Measurements from ENCODE around the gene CTXN2.
A peak's percentile ranks its signal among the peaks of the same experiment; 100 is the strongest.

CTXN2 gene

DNA sequence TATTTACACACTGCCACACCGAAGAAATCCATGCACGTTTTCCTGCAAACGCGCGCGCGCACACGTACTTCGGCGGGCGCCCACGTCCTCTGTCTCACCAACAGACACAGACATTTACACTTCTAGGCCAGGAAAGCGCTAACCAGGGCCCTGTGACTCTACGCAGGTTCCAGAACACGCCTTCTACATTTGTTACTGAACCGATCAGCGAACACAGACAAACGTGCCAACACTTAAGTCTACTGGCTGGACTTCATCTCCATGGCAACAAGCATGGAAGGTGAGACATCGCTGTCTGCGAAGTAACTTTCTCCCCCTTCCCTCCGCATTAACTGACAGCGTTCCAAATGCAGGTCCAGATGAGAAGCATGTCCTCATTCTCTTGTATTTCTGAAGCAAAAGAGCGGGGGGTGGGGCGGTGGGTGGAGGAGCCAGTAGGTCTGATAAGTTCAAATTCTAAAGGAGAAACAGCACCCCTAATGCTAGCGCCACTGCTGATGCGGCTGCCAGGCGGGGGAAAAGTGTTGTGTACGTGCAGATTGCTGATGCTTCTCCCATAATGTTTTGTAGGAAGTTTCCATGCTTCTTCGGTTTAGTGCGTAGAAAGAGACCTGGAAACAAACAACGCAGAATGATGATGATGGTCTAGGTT, at the start of gene CTXN2:
CTXN2 (plus strand) TSS at position 92 of the 652 bp plus-strand sequence. CDS start 9,636 bp downstream, outside the sequence.
- peak within 1 kb of the TSS; percentile 52 for H3K4me3 Mint-ChIP-seq
- no peak within 1 kb of the TSS for H3K27ac Mint-ChIP-seq
- no peaks in the 10 kb centered on the region for H3K9me3 Mint-ChIP-seq
- H3K4me1 Mint-ChIP-seq (ENCODE audit: low read depth): no peaks in the 10 kb centered on the region
- peaks cover 52% of the 10 kb centered on the region for H3K27me3 Mint-ChIP-seq
- no peaks in the 10 kb centered on the region for H3K36me3 Mint-ChIP-seq (ENCODE audit: low read depth)

DNA sequence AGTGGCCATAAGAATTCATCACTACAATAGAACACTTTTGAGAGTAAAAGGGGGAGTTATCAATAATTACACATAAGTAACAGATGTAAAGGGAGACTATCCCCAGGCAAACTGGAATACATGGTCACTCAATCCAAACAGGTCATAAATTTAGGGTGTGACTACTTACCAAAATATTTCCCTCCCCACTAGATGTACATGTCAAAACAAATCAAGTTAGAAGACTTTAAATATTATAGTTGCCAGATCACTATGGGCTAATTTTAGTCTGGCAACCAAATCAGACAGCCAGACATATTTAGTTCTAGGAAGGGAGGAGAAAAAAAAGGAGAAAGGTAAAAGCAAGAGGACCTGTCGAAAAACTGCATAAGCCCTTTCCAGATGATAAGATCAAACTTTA, 47.6 kb upstream of the CTXN2 start:
- no peak overlapping the region for H3K27ac Mint-ChIP-seq
- H3K27me3 Mint-ChIP-seq: no peaks in the 10 kb centered on the region
- H3K36me3 Mint-ChIP-seq (ENCODE audit: low read depth): peaks cover 13% of the 10 kb centered on the region
- no peak overlapping the region for H3K4me3 Mint-ChIP-seq
- H3K4me1 Mint-ChIP-seq (ENCODE audit: low read depth): no peaks in the 10 kb centered on the region
- no peaks in the 10 kb centered on the region for H3K9me3 Mint-ChIP-seq

DNA sequence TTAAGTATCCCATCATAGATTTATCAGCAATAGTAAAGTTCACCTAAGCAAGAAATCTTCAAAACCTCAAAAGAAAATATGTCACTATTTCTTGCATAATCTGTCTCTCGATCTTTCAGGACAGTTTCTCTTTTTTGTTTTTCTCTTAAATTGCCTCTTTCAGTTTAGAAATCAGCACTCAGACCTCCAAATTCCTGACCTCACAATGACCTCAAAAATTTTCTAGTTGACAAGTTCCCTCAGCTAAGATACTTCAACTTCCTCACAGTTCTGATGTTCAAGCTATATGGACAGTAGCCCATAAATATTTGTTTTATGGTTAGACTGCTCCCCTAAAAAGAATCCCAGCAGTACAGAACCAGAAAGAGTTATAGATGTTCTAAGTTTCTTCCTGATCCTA, 46.6 kb upstream of the CTXN2 start:
- no peak overlapping the region for H3K27ac Mint-ChIP-seq
- H3K36me3 Mint-ChIP-seq (ENCODE audit: low read depth): peaks cover 20% of the 10 kb centered on the region
- no peaks in the 10 kb centered on the region for H3K4me1 Mint-ChIP-seq (ENCODE audit: low read depth)
- H3K27me3 Mint-ChIP-seq: no peaks in the 10 kb centered on the region
- H3K4me3 Mint-ChIP-seq: no peak overlapping the region
- no peaks in the 10 kb centered on the region for H3K9me3 Mint-ChIP-seq

DNA sequence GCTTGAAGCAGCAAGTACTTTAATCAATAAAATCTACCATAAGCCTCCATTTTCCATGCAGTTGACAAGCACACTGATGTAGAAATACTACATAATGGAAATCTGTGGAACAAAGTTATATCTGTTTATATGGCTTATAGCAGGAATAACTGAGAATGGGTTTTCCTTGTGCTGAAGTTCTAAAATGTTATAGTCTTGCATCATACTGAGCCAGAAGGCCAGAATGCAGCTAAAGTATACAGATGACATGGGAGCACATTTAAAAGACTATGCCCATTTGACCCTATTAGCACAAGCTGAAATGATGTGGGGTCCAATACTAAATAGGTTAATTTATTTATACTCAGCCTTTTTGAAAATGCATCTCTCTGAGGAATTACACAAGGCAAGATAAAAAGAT, 45.5 kb upstream of the CTXN2 start:
- Mint-ChIP-seq H3K36me3 (ENCODE audit: low read depth) (peaks cover 23% of the 10 kb centered on the region), H3K4me1 (ENCODE audit: low read depth) (no peaks in the 10 kb centered on the region), H3K27me3 (no peaks in the 10 kb centered on the region), H3K27ac (no peak overlapping the region), H3K9me3 (no peaks in the 10 kb centered on the region), H3K4me3 (no peak overlapping the region)

DNA sequence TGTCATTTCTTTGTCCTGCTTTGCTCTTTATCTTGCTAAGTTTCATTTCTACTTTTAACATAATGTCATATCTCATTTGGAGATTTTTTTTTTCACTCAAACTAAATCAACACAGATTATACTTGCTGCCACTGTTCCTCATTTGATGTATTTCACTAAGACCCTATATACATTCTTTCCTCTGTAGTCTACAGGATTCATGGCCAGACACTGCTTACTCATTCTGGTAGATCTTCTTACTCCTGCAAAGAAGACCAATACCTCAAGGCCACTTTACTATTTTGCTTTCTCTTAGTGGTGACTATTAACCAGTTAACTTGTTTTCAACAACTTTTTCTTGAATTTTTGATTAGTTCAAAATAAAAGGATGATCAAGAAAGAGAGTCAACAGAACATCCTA, 44.1 kb upstream of the CTXN2 start:
- H3K4me1 Mint-ChIP-seq (ENCODE audit: low read depth): no peaks in the 10 kb centered on the region
- peaks cover 29% of the 10 kb centered on the region for H3K36me3 Mint-ChIP-seq (ENCODE audit: low read depth)
- H3K4me3 Mint-ChIP-seq: no peak overlapping the region
- no peaks in the 10 kb centered on the region for H3K9me3 Mint-ChIP-seq
- H3K27me3 Mint-ChIP-seq: no peaks in the 10 kb centered on the region
- no peak overlapping the region for H3K27ac Mint-ChIP-seq

DNA sequence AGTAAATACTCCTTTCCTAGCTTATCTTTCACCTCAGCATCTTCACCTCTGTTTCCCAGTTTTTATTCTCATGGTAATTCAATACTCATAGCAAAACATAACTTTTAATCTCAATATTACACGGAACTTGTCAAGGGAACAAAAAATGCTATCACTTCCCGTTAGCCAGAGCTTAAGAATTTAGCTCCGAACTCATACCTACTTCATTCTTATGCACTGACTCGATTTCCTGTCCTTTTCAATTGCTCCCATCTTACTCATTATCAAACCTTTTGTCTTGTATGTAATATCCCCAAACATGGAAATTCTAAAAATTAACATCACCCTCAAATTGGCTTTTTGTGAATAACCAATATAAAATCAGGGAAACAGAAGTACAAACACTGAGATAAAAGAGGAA, 41.6 kb upstream of the CTXN2 start:
- Mint-ChIP-seq H3K4me3 (no peak overlapping the region), H3K27ac (no peak overlapping the region), H3K4me1 (ENCODE audit: low read depth) (no peaks in the 10 kb centered on the region), H3K9me3 (no peaks in the 10 kb centered on the region), H3K36me3 (ENCODE audit: low read depth) (peaks cover 29% of the 10 kb centered on the region), H3K27me3 (no peaks in the 10 kb centered on the region)

DNA sequence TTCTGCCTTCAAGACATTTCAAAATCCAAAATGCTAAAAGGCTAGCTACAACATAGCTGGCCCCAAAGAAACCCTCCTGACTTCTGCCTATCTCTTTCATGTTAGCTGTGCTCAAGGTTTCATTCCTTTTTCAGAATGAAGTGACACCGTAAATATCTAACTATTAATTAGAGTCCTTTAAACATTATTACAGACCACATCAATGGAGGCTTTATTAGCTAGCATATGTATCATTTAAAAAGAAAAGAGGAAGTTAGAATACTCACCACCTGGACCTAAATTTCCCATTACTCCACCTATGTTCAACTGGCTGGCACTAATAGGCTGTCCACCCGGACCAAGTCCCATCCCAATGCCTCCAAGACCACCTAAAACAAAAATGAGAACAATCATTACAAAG, 37.9 kb upstream of the CTXN2 start:
- no peak overlapping the region for H3K4me3 Mint-ChIP-seq
- peaks cover 30% of the 10 kb centered on the region for H3K36me3 Mint-ChIP-seq (ENCODE audit: low read depth)
- no peaks in the 10 kb centered on the region for H3K9me3 Mint-ChIP-seq
- no peaks in the 10 kb centered on the region for H3K4me1 Mint-ChIP-seq (ENCODE audit: low read depth)
- H3K27me3 Mint-ChIP-seq: no peaks in the 10 kb centered on the region
- H3K27ac Mint-ChIP-seq: no peak overlapping the region

DNA sequence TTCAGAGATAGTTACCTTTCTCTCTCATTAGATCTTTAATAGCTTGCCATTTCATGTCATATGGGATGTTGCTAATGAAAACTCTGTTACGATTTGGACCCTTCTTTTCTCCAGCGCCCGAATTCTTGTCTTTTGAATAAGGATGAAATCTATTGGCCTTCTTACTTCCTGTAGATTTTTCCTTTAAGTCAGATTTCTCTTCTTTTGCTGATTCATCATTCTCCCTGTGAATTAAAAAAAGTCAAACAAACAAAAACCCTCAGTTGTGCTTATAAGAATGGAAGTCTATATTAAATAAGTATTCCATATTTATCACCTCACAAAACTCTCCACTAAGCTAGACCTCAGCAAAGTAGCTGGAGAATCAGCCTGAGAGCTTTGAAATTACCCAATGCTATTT, 22.8 kb upstream of the CTXN2 start:
- H3K36me3 Mint-ChIP-seq (ENCODE audit: low read depth): peaks cover 32% of the 10 kb centered on the region
- H3K4me3 Mint-ChIP-seq: no peak overlapping the region
- H3K4me1 Mint-ChIP-seq (ENCODE audit: low read depth): no peaks in the 10 kb centered on the region

DNA sequence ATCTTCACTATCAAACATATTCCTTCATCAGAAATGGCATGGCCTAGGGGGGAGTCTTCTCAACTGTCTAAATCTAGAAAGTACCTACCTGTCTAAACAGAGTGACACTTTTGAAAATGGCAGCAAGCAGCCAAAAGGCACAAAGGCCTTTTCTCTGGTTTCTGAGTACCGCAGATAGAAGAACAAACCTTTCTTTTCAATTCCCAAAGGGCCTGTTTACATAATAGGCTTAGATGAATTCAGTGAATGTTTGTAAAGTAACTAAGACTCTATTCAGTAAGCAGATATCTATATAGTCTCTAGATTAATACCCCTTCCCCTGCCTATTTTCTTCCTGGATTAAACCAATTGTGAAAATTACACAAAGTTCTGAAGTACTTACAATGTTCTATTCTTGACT, 20.5 kb upstream of the CTXN2 start:
- Mint-ChIP-seq H3K36me3 (ENCODE audit: low read depth) (peaks cover 25% of the 10 kb centered on the region), H3K27ac (no peak overlapping the region), H3K4me1 (ENCODE audit: low read depth) (peaks cover 19% of the 10 kb centered on the region), H3K9me3 (peaks cover 7% of the 10 kb centered on the region), H3K27me3 (no peaks in the 10 kb centered on the region), H3K4me3 (no peak overlapping the region)

More for the DNA sequence above, 22.8 kb upstream of the CTXN2 start:
- Mint-ChIP-seq H3K27ac (no peak overlapping the region), H3K27me3 (no peaks in the 10 kb centered on the region), H3K9me3 (peaks cover 7% of the 10 kb centered on the region)

DNA sequence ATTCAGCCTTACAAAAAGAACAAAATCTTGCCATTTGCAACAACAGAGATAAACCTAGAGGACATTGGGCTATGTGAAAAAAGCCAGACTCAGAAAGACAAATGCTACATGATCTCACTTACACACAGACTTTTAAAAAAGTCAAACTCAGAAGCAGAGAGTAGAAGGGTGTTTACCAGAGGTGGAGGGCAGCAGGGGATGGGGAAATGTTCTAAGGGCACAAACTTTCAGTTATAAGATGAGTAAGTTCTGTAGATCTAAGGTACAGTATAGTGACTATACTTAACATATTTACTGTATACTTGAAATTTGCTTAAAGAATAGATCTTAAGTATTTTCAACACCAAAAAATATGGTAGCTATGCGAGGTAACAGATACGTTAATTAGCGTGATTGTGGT, 16.3 kb upstream of the CTXN2 start:
- H3K27ac Mint-ChIP-seq: no peak overlapping the region
- H3K27me3 Mint-ChIP-seq: peaks cover 11% of the 10 kb centered on the region
- H3K36me3 Mint-ChIP-seq (ENCODE audit: low read depth): peaks cover 7% of the 10 kb centered on the region
- H3K4me3 Mint-ChIP-seq: no peak overlapping the region
- H3K4me1 Mint-ChIP-seq (ENCODE audit: low read depth): peaks cover 33% of the 10 kb centered on the region
- peaks cover 7% of the 10 kb centered on the region for H3K9me3 Mint-ChIP-seq

DNA sequence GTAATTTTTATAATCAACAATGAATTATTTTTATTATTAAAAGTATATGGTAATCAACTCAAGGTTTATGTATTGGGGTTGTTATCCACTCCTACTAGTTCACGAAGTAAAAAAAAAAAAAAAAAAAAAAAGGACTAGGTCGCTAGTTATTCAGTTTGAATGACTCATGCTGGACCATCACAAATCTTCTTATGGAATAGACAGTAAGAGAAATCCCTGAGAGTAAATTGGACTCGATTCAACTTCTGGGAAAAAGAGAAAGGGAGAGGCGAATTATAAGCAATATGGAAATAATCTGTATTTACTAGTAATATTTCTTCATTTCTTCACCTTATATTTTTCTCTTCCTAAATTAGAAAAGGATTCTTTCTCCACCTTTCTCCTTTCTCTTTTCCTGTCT, 15.4 kb upstream of the CTXN2 start:
- peaks cover 12% of the 10 kb centered on the region for H3K27me3 Mint-ChIP-seq
- peaks cover 33% of the 10 kb centered on the region for H3K4me1 Mint-ChIP-seq (ENCODE audit: low read depth)
- no peak overlapping the region for H3K4me3 Mint-ChIP-seq
- no peak overlapping the region for H3K27ac Mint-ChIP-seq
- H3K9me3 Mint-ChIP-seq: peaks cover 7% of the 10 kb centered on the region
- H3K36me3 Mint-ChIP-seq (ENCODE audit: low read depth): peaks cover 7% of the 10 kb centered on the region

DNA sequence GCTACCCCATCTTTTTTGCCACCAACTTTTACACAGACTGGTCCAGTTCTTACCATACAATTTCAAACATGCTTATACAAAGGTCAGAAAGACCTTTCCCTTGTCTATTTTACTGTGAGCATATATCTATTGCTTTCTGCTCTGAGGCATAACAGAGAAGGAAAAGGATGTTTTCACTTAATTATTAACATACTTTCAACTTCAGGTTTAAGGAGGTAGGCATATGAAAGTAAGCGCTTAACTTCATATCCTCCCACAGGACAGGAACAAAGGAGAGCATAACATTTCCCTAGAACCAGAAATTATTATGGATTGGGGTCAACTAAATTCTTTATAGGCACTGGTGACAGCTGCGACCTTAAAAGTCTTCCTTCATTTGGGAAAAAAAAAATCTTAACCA, 14.5 kb upstream of the CTXN2 start:
- H3K27ac Mint-ChIP-seq: peak overlapping the region; percentile 83
- peaks cover 33% of the 10 kb centered on the region for H3K4me1 Mint-ChIP-seq (ENCODE audit: low read depth)
- H3K4me3 Mint-ChIP-seq: peak overlapping the region; percentile 84
- peaks cover 18% of the 10 kb centered on the region for H3K27me3 Mint-ChIP-seq
- H3K36me3 Mint-ChIP-seq (ENCODE audit: low read depth): peaks cover 7% of the 10 kb centered on the region
- peaks cover 7% of the 10 kb centered on the region for H3K9me3 Mint-ChIP-seq

DNA sequence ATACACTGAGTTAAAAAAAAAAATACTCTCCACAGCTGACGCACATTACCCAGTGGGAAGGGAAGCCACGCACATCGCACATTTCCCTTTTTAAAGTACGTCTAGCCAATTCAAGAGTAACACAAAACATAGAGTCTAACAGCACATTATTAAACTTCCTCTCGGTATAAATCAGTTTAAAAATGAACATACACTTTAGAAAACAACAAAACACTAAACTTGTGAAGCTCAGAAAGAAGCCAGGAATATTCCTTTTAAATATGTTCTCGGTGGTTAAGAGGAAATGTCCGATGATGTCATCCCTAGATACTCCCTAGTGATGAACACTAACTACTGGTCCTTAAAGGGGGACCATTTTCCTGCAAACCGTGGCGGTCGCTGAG, 14.1 kb upstream of the CTXN2 start:
- peaks cover 7% of the 10 kb centered on the region for H3K9me3 Mint-ChIP-seq
- peak overlapping the region; percentile 84 for H3K4me3 Mint-ChIP-seq
- H3K27ac Mint-ChIP-seq: peak overlapping the region; percentile 83
- H3K36me3 Mint-ChIP-seq (ENCODE audit: low read depth): peaks cover 5% of the 10 kb centered on the region
- H3K27me3 Mint-ChIP-seq: peaks cover 21% of the 10 kb centered on the region
- H3K4me1 Mint-ChIP-seq (ENCODE audit: low read depth): peaks cover 33% of the 10 kb centered on the region

DNA sequence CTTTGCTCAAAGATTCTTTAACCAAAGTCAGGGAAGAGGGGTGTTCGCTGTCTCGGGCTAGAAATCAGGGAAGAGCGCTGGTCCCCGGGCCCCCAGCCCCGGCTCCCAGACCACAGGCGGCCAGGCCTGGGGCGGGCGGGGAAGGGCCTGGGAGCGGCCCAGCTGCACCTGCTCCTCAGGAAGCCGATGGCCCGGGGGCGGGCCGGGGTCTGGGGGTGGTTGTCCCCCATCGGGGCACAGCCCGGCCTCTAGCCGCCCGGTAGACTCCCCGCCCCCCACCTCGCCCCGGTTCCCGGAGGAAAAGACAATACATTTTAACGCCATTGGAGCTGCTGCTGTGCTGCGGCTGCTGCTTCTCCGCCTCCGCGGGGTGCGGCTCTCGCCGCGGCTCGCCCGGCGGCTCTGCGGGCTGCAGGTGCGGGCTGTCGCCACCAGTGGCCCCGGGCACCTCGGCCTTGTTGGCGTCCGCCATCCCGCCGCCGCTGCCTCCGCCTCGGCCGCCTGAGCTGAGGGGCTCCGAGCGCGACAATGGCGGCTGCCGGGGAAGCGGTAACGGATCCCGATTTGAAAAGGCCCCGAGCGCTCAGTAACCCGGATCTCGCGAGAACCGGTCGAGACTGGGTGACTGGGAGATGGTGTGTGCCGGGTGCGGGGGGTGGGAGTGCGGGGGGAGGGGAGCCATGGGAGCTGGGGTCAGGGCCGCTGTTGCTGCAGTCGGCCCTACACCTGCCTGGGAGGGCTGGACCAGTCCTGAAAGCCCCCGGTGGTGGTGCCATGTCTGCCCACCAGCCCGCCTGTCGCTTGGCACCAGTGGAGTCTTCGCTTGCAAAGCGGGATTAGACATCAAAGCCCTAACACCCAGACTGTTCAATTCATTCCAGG, 13.5 kb upstream of the CTXN2 start, which contains the start of gene MYEF2:
MYEF2 (minus strand) TSS at position 530 of the 882 bp plus-strand sequence; CDS start at position 472, 58 bp downstream.
- peaks cover 4% of the 10 kb centered on the region for H3K9me3 Mint-ChIP-seq
- H3K27me3 Mint-ChIP-seq: peaks cover 24% of the 10 kb centered on the region
- peaks cover 33% of the 10 kb centered on the region for H3K4me1 Mint-ChIP-seq (ENCODE audit: low read depth)
- H3K36me3 Mint-ChIP-seq (ENCODE audit: low read depth): no peaks in the 10 kb centered on the region
- H3K27ac Mint-ChIP-seq: peak within 1 kb of the TSS; percentile 83
- H3K4me3 Mint-ChIP-seq: peak within 1 kb of the TSS; percentile 84

DNA sequence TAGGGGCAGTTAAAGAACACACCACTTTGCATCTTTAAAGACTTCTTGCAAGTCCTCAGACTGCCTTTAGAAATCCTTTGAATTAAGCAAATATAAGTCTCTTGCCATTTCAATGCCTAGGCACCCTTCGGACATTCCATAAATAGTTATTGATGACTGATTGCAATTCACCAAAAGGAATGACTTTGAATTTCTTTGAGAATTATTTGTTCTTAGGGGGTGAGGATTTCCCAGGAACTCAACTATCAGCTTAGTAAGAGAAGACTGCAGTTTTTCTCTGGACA, 12.9 kb upstream of the CTXN2 start:
- H3K9me3 Mint-ChIP-seq: no peaks in the 10 kb centered on the region
- H3K4me1 Mint-ChIP-seq (ENCODE audit: low read depth): peaks cover 33% of the 10 kb centered on the region
- peaks cover 26% of the 10 kb centered on the region for H3K27me3 Mint-ChIP-seq
- no peak overlapping the region for H3K27ac Mint-ChIP-seq
- H3K4me3 Mint-ChIP-seq: peak overlapping the region; percentile 47
- H3K36me3 Mint-ChIP-seq (ENCODE audit: low read depth): no peaks in the 10 kb centered on the region
